HG03342 (cell line): ENCODE measurements around the gene LRRN2.
A peak's percentile ranks its signal among the peaks of the same experiment; 100 is the strongest.

Source experiments
- ATAC-seq: cut with Tn5 transposase; IDR thresholded peaks from one replicate; pipeline ENCODE4 v1.9.1; 2021; ENCODE audit warnings: mild to moderate bottlenecking, moderate library complexity; ENCODE audit not compliant: unreplicated experiment

LRRN2 gene

DNA sequence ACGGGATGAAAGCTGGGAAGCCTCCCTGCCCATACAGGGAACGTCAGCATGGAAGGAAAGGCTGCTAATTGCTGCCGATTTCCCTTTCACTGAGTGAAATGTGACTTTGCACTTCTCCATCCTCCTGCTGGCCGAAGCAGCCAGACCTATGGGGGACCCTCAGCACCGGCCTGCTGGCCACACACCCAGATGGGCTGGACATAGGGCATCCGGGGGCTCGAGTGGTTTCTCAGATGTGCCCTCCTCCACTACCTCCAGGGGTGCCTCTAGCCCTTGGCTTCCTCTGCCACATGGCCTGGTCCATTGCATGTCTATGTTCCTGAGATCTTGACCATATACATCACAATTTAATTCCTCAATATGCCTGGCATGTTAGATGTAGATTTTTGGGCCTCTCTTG, 79.7 kb downstream of the LRRN2 start:
- ATAC-seq, result no peak

DNA sequence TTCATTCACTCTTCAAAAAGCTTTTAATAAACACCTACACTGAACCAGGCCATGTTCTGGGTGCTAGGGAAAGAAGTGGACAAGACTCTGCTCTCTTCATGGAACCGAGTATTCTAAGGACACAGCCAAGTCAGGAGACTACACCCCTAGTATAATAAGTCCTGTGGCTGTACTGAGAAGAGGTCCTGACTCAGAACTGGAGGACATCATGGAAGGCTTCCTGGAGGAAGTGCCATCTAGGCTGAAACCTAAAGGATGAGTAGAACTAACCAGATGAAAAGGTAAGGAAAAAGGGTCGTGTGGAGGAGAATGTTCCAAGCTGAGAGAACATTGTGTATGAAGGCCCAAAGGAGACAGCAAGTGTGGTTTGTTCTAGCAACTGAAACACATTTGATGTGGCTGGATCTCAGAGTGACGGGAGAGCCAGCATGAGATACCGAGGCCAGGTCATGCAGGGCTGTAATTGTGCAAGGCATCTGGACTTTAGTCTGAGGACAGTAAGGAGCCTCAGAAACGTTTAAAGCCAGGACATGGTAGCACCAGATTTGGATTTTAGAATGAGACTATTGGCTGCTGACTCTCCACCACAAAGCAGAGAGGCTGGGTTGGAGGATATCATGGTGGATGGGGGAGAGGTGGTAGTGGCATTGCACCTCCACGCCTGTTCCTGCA, 82.5 kb downstream of the LRRN2 start:
- no peak for ATAC-seq

DNA sequence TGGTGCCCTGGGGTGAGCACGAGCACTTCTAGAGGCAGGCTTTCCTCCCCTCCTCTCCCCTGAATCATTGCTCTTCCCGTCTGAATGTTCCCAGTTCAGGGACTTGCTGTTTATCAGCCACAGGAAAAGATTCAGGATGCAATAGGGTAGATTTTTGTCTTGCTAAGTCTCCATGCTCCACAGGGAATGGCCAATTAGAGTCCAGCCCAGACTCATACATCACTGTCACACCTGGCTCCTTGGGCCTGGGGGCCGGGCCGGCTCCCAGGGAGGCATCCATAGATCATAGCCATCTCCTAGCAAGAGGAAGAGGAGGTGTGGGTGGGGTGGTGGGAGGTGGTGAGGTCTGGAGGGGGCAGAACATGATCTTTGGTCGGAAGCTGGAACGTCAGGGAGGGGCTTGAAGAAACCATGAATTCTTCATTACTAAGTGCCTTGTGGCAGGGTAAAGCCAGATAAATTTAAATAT, 83.4 kb downstream of the LRRN2 start:
- ATAC-seq, result no peak

DNA sequence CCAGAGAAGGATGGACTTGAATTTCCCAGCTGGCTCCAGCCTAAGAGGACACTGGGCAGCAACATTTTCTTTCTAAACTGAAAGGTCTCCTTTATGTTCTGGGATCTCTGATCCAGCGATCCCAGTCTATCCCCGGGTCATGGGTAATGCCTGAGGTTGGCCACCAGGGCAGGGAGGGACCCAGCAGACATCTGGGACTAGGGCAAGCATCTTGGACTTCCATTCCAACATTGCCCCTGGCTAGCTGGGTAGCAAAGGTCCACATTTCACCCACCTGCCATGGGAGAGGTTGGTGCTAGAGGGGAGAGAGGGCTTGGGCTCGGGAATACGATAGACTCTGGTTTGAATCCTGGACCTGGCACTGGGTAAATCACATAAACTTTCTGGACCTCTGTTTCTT, 84.6 kb downstream of the LRRN2 start:
- ATAC-seq, result no peak

DNA sequence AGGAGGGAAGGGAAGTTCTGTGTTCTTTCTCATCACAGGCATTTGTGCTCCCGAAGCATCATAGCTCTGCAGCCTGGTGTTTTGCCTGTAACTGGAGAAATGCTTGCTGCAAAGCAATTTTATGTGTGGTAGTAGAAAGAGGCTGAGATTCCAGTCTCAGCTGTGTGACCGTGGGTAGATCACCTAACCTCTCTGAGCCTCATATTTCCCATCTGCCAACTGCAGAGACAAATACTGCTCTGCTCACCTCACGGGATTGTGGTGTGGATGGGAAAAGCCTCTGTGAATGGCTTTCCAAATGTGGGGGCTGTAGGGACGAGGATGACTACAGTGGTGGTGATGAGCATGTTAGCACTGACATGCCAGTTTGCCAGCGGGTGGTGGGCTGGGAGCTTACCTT, 85.3 kb downstream of the LRRN2 start:
- ATAC-seq, result no peak

DNA sequence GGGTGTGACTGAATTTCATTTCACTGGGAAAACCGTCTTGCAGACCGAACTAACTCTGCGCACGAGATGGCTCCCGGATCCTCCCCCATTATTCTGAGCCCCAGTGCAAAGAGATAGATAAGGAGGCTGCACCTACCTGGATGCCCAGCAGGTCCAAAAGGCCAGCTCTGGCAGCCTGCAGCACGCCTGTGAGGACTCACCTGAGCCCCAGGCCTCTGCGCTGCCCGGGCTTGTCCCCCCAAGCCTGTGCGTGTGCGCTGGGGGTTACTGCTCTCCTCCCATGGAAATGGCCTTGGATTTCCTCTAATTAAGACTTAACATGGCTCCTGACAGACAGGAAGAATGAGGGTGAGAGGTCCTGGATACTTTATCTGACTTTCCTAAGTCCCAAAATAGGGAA, 85.9 kb downstream of the LRRN2 start:
- ATAC-seq, result no peak

DNA sequence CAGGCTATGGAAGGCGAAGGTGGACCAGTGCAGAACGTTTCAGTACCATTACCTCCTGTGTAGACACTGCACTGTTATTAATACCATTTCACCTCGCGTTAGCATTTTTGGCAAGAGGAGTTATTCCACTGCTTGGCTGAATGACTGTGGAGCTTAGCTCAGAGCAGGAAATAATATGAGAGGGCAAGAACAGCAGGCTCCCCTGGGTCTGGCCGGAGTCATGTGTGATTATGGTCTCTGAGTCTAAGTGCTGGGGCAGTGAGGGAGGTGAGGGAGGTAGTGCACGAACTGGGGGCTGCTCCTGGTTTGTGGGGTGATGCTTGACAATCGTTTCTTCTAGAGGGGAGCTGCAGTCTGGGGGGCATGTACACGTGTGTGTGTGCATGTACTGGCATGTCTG, 86.4 kb downstream of the LRRN2 start:
- ATAC-seq, result no peak

DNA sequence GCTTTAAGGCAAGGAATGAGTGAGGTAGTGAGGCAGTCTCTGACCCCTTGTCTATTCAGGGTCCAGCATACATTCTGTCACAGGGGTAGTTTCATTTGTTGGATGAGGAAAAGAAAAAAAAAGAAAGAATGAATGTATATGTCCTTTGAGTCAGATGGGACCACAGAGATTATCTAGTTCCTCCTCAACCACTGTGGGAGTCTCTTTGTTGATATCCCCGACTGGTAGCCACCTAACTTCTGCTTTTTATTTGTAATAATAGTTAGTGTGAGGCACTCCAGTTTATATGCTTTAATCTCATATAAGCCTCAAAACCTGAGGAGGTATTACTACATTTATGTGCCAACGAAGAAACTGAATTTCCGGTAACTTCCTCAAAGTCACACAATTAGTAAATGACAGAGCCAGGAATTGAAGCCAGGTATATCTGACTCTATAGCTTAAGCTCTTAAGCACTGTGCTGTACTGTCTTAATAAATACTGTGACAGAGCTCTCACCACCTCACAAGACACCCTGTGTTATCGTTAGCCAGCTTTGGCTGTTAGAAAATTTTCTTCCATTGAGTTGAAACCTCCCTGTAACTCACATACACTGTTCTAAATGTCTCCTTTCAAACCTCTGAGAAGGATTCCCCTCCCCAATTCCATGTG, 87.1 kb downstream of the LRRN2 start:
- ATAC-seq, result no peak

DNA sequence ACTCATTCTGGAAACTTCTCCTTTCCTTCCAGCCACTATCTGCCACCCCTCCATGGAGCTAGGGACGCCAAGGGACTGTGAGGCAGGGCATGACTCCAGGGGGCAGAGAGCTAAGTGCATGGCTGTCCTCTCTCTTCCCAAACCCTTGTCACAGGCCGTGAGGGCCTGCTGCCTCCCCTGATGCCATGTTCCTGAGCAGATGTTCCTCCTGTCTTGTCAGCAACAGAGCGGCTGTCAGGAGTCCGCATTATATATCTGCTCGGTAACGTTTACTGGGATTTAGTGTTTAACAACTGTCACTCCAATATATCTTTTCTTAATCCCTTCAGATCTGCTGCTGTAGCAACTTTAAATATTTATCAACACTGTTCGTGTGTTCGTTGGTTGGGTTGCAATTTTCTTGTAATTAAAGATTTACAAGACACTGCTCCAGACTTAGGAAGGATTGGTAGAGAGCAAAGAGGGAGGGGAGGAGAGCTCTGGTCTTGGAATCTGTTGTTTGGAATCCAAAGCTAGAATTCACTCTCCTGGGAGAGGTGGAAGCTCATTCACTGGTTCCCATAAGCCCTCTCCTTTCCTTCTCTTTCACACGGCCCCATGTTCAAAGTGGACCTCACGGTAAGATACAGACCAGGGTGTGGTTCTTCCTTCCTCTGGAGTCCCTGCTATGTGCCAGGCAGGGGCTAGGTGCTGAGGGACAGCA, 93.1 kb downstream of the LRRN2 start:
- ATAC-seq, result no peak

DNA sequence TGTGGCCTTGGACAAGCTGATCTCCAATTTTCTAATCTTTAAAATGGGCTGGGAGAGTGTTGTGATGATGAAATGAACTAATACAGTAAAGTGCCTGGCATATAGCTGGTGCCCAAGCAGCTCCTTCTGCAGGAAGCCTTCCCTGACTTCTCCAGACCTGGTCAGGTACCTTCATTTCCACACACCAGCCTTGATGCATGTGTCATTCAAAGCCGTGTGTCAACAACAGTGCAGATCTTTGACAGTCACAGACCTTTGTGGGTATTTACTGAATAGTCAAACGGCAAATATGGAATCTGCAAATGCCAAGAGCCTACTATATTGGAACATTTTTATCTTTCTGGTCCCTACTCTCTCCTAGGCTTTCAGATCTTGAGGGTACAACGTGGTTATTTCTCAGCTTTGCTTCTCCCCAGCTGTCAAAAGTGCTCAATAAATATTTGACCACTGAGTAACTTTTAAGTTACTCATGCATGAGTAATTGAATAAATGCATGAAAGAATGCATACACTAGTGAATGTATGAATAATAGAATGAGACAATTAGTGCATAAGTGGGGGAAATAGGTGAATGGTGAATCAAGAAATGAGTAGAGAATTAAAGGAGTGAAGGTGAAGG, 94.0 kb downstream of the LRRN2 start:
- no peak for ATAC-seq

DNA sequence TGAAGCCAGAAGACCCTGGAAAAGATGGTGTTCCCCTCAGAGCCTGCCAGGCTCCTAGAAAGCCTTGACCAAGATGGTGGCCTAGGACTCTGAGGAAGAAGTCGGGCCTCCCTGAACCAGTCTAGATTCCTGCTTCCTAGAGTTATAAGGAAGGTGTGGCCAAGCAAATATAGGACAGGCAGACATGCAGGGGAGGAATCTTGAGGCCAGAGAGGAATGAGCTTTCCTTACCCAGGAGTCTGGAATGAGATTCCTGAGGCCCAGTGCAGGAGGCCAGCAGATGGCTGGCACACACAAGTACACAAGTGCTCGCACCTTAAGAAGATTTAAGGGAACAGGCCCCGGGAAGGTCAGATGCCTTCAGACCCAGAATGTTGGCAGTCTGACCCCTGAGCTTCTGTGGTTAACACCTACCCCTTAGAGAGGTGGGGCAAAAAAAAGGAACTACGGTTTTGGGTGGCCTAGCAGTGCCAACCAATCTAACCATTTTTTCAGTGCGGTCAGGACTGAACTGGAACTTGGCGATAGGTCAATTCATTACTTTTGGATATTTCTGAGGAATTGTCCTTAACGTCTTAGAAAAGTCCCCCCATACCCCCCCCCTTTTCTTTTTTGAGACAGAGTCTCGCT, 96.0 kb downstream of the LRRN2 start:
- no peak for ATAC-seq

DNA sequence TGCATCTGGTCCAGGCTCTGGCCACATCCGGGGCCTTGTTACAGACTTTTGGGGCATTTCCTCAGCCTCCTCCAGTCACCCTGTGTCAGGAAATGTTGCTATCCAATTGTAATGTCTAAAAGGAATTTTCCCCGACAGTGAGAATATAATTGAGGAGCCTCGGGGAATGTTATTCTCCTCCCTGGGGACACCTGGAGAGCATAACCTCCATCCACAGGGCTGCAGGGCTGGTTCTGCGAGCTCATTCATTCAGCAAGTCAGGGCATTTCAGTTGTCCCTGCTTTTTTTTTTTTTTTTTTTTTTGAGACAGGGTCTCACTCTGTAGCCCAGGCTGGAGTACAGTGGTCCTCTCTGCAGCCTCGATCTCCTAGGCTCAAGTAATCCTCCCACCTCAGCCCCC, 96.7 kb downstream of the LRRN2 start:
- ATAC-seq, result no peak

DNA sequence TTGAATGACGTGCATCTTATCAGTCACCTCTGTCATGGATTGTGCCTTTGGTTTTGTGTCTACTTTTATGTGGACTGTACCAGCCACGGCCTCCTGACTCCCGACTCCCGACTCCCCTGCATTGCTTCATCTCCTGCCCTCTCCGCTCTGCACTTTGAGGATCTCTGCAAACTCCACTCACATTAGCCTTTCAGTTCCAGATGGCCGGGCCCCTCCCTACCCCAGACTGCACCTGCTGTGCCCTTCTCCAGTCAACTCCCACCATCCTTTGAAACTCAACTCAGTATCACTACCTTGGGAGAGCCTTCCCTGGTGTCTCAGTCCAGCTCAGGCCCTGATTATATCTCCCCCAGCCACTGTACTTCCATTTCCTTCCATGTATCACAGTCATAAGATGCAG, 97.9 kb downstream of the LRRN2 start:
- no peak for ATAC-seq

DNA sequence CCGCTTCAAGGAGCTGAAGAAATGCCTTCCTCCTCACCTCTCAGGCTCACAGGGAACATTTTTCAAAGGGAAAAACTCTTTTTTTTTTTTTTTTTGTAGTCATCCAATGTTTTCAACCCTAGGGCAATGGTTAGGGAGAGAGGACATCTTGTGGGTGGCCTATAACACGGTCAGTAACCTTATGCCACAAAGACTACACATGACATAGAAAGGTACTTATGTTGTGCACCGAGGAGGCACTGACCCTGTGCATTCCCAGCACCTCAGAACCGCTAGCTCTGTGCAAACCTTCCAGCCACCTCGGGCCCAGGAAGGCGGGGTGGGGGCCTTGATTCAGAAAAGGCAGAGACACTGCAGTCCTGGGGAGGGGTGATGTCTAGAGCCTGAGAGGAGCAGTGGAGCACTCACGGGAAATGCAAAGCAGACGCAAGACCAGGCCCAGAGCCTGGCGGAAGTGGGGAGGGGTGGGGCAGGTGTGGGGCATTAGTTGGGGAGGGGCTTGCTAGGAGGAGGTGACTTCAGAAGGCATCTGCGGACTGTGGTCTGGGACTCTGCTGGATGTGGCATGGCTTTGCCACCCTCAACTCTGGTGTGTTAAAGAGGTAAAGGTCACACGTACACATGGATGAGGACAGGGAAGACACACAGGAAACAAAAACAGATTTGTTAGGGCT, 100.7 kb downstream of the LRRN2 start:
- no peak for ATAC-seq

DNA sequence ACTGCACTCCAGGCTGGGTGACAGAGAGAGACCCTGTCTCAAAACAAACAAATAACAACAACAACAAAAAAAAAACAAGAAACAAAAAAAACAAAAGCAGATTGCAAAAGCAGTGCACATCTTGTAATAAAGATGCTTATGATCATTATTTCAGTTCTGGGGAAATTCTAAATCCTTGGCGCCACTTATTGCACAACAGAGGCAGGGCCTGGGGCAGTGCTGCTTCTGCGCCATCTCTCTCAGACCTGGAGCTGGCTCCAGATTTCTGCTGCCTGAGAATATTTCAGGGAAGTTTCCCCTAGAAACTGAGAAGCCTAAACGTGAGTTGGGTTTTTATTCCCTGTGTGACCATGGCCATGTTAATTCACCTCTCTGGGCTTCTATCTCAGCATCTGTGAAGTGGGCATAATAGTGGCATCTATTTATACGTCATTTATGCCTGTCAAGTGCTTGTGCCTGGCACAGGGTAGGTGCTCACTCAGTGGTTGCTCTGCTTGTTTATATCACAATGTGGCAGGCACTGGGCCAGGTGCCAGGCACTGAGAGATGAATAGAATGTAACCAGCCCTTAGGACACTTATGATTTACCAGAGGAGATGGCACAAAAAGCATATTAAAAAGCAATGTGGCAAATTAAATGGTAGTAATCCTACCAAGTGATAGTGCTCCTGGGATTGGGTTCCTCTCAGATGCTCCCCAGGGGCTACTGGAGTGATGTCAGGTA, 101.5 kb downstream of the LRRN2 start:
- no peak for ATAC-seq

DNA sequence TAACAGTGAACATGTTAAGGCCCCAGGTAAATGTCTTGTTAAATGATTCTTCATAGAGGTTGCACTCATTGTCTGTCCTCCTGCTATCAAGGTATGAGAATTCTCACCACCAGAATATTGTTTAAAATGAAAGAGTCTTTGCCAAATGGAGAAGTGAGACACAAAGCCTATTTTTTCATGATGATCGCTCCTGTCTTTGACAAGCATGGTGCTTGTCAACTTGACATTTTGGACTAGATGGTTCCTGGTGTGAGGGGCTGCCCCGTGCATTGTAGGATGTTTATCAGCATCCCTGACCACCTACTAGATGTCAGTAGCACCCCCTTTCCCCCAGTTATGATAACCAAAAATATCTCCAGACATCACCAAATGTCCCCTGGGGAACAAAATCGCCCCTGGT, 103.8 kb downstream of the LRRN2 start:
- no peak for ATAC-seq

DNA sequence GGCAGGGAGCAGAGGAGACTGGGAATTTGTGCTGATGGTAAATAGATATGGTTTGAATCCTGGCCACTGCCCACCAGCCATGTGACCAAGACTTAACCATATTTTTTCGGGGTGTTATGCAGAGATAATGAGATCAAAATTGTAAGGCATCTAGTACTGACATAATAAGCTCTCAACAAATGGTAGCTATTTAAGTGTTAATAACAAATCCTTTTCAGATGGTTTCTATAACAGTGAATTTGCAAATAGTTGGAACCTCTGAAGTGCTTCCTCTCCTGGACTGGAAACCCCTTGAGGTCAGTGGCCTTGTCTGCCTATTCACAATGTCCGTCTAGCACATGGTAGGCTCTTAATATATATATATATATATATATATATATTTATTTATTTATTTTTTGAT, 104.7 kb downstream of the LRRN2 start:
- ATAC-seq, result no peak

DNA sequence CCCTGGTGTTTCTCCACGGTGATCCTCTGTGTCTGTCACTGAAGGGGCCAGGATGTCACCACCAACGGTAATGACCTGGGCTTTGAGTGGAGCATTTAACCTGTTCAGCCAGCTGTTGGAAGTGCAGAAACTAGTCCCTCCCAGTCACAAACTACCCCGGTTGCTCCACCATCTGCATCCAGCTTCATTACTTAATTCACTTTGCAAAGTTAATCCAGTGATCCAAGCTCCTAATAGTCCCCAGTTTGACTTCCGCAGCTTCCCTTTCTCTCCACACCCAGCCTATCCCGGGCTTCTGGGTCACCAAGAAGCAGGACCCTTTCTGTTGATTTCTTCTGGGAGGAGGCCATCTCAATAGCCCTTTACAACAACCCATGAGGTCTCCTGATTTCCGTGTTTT, 105.9 kb downstream of the LRRN2 start:
- ATAC-seq, result no peak

DNA sequence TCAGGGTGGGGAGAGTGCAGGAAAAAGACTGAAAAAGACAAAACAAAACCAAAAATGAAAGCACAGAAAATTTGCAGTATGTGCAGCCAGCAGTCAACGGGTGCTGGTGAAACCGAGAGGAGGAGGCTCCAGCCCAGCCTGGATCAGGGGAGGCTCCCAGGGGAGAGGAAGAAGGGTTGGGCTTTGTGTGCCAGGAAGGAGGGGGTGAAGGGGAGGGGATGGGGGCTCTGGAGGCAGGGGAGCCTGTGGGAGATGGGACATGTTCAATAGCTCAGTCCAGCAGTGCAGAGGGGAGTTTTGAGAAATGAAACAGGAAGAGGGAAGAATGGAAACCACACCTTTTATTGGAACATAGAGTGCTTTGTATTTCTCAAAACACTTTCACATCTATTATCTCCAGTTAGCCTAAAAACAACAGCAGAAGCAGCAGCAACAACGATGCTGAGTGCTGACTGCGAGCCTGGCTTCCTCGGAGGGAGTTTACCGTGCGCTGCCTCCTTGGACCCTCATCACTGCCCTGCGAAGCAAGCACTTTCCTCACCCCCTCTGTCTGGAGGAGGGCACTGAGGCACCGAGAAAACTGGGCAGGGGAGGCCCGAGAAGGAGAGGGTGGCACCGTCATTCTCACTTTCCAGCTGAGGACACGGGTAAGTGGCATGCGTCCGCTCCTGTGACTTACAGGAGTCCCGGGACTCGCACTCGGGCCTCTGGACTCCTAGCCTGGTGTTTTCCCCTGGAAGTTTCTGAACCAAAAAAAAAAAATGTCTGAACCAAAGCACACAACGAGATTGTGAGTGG, 106.5 kb downstream of the LRRN2 start:
- ATAC-seq, result peak; percentile 74
